Hepatocyte (in vitro differentiated cells): ENCODE data around the gene PITPNC1.

Source experiments
- CTCF ChIP-seq: fragments of 200-600 bp; sonication (generic); IDR thresholded peaks from 2 replicates; pipeline ENCODE4 v1.5.1; 2016; ENCODE audit warnings: antibody characterized with exemption, mild to moderate bottlenecking; ENCODE audit not compliant: poor library complexity
- EZH2phosphoT487 ChIP-seq: fragments of 200-600 bp; sonication (generic); IDR thresholded peaks from one replicate; pipeline ENCODE4 v1.6.1; 2018; ENCODE audit warnings: antibody characterized with exemption, mild to moderate bottlenecking, low read depth, moderate library complexity; ENCODE audit not compliant: unreplicated experiment, severe bottlenecking

- no peak for TF ChIP-seq CTCF
- TF ChIP-seq EZH2phosphoT487 = no peak
These were observed 99.8 kb downstream of the PITPNC1 start for GRCh38 chr17:67476787-67477335.
